ENCODE measurements around the gene ZC3H12D. TPM values are rescaled to one million over a fixed set of nuclear protein-coding genes. Genes with fewer than 3 reads are reported as not detected.

ZC3H12D gene
- polyA plus RNA-seq, 4 donors: 2.0 to 4.0 (median 3.1) TPM

DNA sequence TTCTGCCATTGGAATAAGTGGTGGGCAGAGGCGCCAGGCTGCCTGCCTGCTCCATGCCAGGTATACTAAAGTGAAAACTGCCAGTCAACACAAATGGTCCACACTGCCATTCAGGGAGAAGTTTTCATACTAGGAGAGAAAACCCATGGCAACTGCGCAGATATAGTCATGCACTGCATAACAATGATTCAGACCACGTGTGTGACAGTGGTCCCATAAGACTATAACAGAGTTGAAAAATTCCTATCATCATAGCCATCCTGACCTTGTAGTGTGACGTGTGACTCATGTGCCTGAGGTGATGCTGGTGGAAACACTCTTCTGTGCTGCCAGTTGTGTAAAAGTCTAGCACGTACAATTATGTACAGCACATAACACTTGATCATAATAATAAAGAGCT is 25.1 kb downstream of the ZC3H12D start:
- Histone ChIP-seq H3K27me3 (ENCODE audit: control insufficient read depth in 3 of 3, insufficient read depth in 3 of 3, low read length in 3 of 3) (peaks cover 0 to 2% (median 0%) of the 10 kb centered on the region in 3 donors), H3K9me3 (ENCODE audit: control insufficient read depth in 2 of 2, insufficient read depth in 1 of 2, low read depth in 1 of 2, low read length in 1 of 2) (no peaks in the 10 kb centered on the region), H3K4me1 (ENCODE audit: control insufficient read depth in 3 of 3, insufficient read depth in 2 of 3, low read depth in 1 of 3, low read length in 2 of 3) (no peaks in the 10 kb centered on the region), H3K36me3 (ENCODE audit: control insufficient read depth in 3 of 3, insufficient read depth in 2 of 3, low read depth in 1 of 3, low read length in 3 of 3) (peaks cover 0 to 24% (median 4%) of the 10 kb centered on the region in 3 donors), H3K27ac (ENCODE audit: low read depth in 1 of 3, low read length in 2 of 3) (no peak overlapping the region), H3K4me3 (ENCODE audit: low read depth in 1 of 3, low read length in 3 of 3) (no peak overlapping the region)
- DNase-seq (no peak), FAIRE-seq (no peak)
- WGBS, 3 donors: 80 to 89% (median 85%) methylated on average over 5 of the region's 5 CpGs

DNA sequence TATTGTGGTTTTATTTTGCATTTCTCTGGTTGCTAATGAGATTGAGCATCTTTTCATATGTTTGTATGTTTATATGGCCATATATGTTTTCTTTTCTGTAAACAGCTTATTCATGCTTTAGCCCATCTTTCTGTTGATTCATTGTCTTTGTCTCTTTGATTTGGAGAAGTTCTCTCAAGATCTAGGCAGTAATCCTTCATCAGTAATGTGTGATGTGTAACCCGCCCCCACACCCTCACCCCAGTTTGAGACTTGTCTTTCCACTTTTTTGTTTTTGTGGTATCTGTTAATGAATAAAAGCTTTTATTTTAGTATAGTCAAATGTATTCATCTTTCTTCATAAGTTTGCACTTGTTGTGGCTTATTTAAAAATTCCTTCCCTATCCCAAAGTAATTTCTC is 26.0 kb downstream of the ZC3H12D start:
- Histone ChIP-seq H3K36me3 (ENCODE audit: control insufficient read depth in 3 of 3, insufficient read depth in 2 of 3, low read depth in 1 of 3, low read length in 3 of 3) (peaks cover 0 to 19% (median 4%) of the 10 kb centered on the region in 3 donors), H3K27ac (ENCODE audit: low read depth in 1 of 3, low read length in 2 of 3) (no peak overlapping the region), H3K4me3 (ENCODE audit: low read depth in 1 of 3, low read length in 3 of 3) (no peak overlapping the region), H3K4me1 (ENCODE audit: control insufficient read depth in 3 of 3, insufficient read depth in 2 of 3, low read depth in 1 of 3, low read length in 2 of 3) (peaks cover 2 to 9% (median 5%) of the 10 kb centered on the region in 3 donors), H3K27me3 (ENCODE audit: control insufficient read depth in 3 of 3, insufficient read depth in 3 of 3, low read length in 3 of 3) (peaks cover 0 to 2% (median 0%) of the 10 kb centered on the region in 3 donors), H3K9me3 (ENCODE audit: control insufficient read depth in 2 of 2, insufficient read depth in 1 of 2, low read depth in 1 of 2, low read length in 1 of 2) (no peaks in the 10 kb centered on the region)
- FAIRE-seq: no peak
- 79 to 94% (median 93%) methylated on average over 1 of the region's 1 CpG for WGBS, 3 donors
- no peak for DNase-seq

- FAIRE-seq (no peak), DNase-seq (no peak)
- Histone ChIP-seq H3K27me3 (ENCODE audit: control insufficient read depth in 3 of 3, insufficient read depth in 3 of 3, low read length in 3 of 3) (peaks cover 0 to 2% (median 0%) of the 10 kb centered on the region in 3 donors), H3K4me3 (ENCODE audit: low read depth in 1 of 3, low read length in 3 of 3) (no peak overlapping the region), H3K27ac (ENCODE audit: low read depth in 1 of 3, low read length in 2 of 3) (no peak overlapping the region), H3K36me3 (ENCODE audit: control insufficient read depth in 3 of 3, insufficient read depth in 2 of 3, low read depth in 1 of 3, low read length in 3 of 3) (peaks cover 0 to 19% (median 4%) of the 10 kb centered on the region in 3 donors), H3K9me3 (ENCODE audit: control insufficient read depth in 2 of 2, insufficient read depth in 1 of 2, low read depth in 1 of 2, low read length in 1 of 2) (no peaks in the 10 kb centered on the region), H3K4me1 (ENCODE audit: control insufficient read depth in 3 of 3, insufficient read depth in 2 of 3, low read depth in 1 of 3, low read length in 2 of 3) (peaks cover 5 to 10% (median 9%) of the 10 kb centered on the region in 3 donors)
- 94 to 98% (median 95%) methylated on average over 7 of the region's 7 CpGs for WGBS, 3 donors
These were observed 26.6 kb downstream of the ZC3H12D start for GRCh38 chr6:149458196-149458595.

GRCh38 chr6:149457316-149457884 is 27.4 kb downstream of the ZC3H12D start:
- 62 to 84% (median 75%) methylated on average over 7 of the region's 7 CpGs for WGBS, 3 donors
- H3K27me3 ChIP-seq (ENCODE audit: control insufficient read depth in 3 of 3, insufficient read depth in 3 of 3, low read length in 3 of 3): peaks cover 0 to 2% (median 0%) of the 10 kb centered on the region in 3 donors
- DNase-seq (no peak), FAIRE-seq (no peak)
- no peaks in the 10 kb centered on the region for H3K9me3 ChIP-seq (ENCODE audit: control insufficient read depth in 2 of 2, insufficient read depth in 1 of 2, low read depth in 1 of 2, low read length in 1 of 2)
- peaks cover 0 to 16% (median 4%) of the 10 kb centered on the region in 3 donors for H3K36me3 ChIP-seq (ENCODE audit: control insufficient read depth in 3 of 3, insufficient read depth in 2 of 3, low read depth in 1 of 3, low read length in 3 of 3)
- peaks cover 6 to 10% (median 9%) of the 10 kb centered on the region in 3 donors for H3K4me1 ChIP-seq (ENCODE audit: control insufficient read depth in 3 of 3, insufficient read depth in 2 of 3, low read depth in 1 of 3, low read length in 2 of 3)
- H3K27ac ChIP-seq (ENCODE audit: low read depth in 1 of 3, low read length in 2 of 3): no peak overlapping the region
- H3K4me3 ChIP-seq (ENCODE audit: low read depth in 1 of 3, low read length in 3 of 3): no peak overlapping the region

DNA sequence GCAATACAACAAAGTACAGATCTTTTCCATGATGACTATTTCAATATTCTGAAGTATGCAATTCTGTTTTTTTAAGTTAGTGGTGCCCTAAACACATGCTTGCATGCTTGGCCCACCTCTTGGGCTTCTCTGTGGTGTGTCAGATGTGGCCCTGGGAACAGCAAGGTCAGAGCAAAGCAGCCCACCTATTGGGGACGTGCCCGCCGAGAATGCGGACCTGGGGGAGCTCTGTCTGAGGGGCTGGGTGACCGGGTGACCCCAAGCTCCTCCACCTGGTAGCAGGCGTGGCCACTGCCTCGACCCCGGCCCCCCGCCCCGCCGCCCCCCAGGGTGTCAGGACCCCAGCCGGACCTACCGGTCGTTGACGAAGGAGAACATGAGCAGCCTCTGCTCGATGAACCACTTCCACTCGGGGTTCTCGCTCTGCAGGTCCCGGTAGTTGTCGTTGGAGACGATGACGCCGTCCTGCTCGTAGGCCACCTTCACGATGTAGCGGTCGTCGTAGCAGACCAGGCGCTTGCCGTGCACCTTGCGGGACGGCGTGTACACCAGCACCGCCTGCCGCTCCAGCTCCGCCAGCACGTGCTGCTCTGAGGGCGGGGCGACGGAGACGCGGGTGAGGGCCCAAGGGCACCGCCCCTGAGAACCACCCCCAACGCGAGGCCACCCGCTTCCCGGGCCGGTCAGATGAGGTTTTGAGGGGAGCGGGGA is 28.3 kb downstream of the ZC3H12D start:
- no peak overlapping the region for H3K27ac ChIP-seq (ENCODE audit: low read depth in 1 of 3, low read length in 2 of 3)
- DNase-seq (no peak), FAIRE-seq (no peak)
- 94 to 98% (median 96%) methylated on average over 39 to 49 of the region's 49 CpGs for WGBS, 3 donors
- H3K36me3 ChIP-seq (ENCODE audit: control insufficient read depth in 3 of 3, insufficient read depth in 2 of 3, low read depth in 1 of 3, low read length in 3 of 3): peaks cover 0 to 16% (median 4%) of the 10 kb centered on the region in 3 donors
- no peak overlapping the region for H3K4me3 ChIP-seq (ENCODE audit: low read depth in 1 of 3, low read length in 3 of 3)
- peaks cover 0 to 2% (median 0%) of the 10 kb centered on the region in 3 donors for H3K27me3 ChIP-seq (ENCODE audit: control insufficient read depth in 3 of 3, insufficient read depth in 3 of 3, low read length in 3 of 3)
- H3K9me3 ChIP-seq (ENCODE audit: control insufficient read depth in 2 of 2, insufficient read depth in 1 of 2, low read depth in 1 of 2, low read length in 1 of 2): no peaks in the 10 kb centered on the region
- H3K4me1 ChIP-seq (ENCODE audit: control insufficient read depth in 3 of 3, insufficient read depth in 2 of 3, low read depth in 1 of 3, low read length in 2 of 3): peaks cover 11 to 17% (median 16%) of the 10 kb centered on the region in 3 donors

GRCh38 chr6:149455031-149455732 is 29.6 kb downstream of the ZC3H12D start:
- FAIRE-seq (no peak), DNase-seq (peak in 1 of 2 donors; percentile 14)
- peaks cover 0 to 16% (median 4%) of the 10 kb centered on the region in 3 donors for H3K36me3 ChIP-seq (ENCODE audit: control insufficient read depth in 3 of 3, insufficient read depth in 2 of 3, low read depth in 1 of 3, low read length in 3 of 3)
- peak overlapping the region in 2 of 3 donors; percentile 16 to 64 for H3K27ac ChIP-seq (ENCODE audit: low read depth in 1 of 3, low read length in 2 of 3)
- H3K4me1 ChIP-seq (ENCODE audit: control insufficient read depth in 3 of 3, insufficient read depth in 2 of 3, low read depth in 1 of 3, low read length in 2 of 3): peaks cover 13 to 22% (median 18%) of the 10 kb centered on the region in 3 donors
- no peak overlapping the region for H3K4me3 ChIP-seq (ENCODE audit: low read depth in 1 of 3, low read length in 3 of 3)
- WGBS, 3 donors: 73 to 83% (median 77%) methylated on average over 11 of the region's 11 CpGs
- no peaks in the 10 kb centered on the region for H3K9me3 ChIP-seq (ENCODE audit: control insufficient read depth in 2 of 2, insufficient read depth in 1 of 2, low read depth in 1 of 2, low read length in 1 of 2)
- H3K27me3 ChIP-seq (ENCODE audit: control insufficient read depth in 3 of 3, insufficient read depth in 3 of 3, low read length in 3 of 3): peaks cover 0 to 6% (median 0%) of the 10 kb centered on the region in 3 donors

- Histone ChIP-seq H3K27me3 (ENCODE audit: control insufficient read depth in 3 of 3, insufficient read depth in 3 of 3, low read length in 3 of 3) (peaks cover 0 to 9% (median 0%) of the 10 kb centered on the region in 3 donors), H3K27ac (ENCODE audit: low read depth in 1 of 3, low read length in 2 of 3) (peak overlapping the region; percentile 6 to 64 (median 16)), H3K9me3 (ENCODE audit: control insufficient read depth in 2 of 2, insufficient read depth in 1 of 2, low read depth in 1 of 2, low read length in 1 of 2) (no peaks in the 10 kb centered on the region), H3K4me1 (ENCODE audit: control insufficient read depth in 3 of 3, insufficient read depth in 2 of 3, low read depth in 1 of 3, low read length in 2 of 3) (peaks cover 13 to 26% (median 18%) of the 10 kb centered on the region in 3 donors), H3K36me3 (ENCODE audit: control insufficient read depth in 3 of 3, insufficient read depth in 2 of 3, low read depth in 1 of 3, low read length in 3 of 3) (peaks cover 0 to 14% (median 4%) of the 10 kb centered on the region in 3 donors), H3K4me3 (ENCODE audit: low read depth in 1 of 3, low read length in 3 of 3) (no peak overlapping the region)
- FAIRE-seq (no peak), DNase-seq (peak; percentile 45 to 88)
- 14 to 24% (median 21%) methylated on average over 15 of the region's 15 CpGs for WGBS, 3 donors
These were observed 30.4 kb downstream of the ZC3H12D start for GRCh38 chr6:149454346-149454848.
